Activated CD8-positive, alpha-beta memory T cell treated with anti-CD3 and anti-CD28 coated beads, Interleukin-2, amount 50 U/mL, for 24 hours (primary cell): Measurements from ENCODE around the gene E2F6.
A peak's percentile ranks its signal among the peaks of the same experiment; 100 is the strongest.

Source experiments
- DNase-seq: peaks from one replicate; pipeline ENCODE4 v3.0.0-alpha.2; 2020; ENCODE audit errors: extremely low read depth

Gene E2F6

DNA sequence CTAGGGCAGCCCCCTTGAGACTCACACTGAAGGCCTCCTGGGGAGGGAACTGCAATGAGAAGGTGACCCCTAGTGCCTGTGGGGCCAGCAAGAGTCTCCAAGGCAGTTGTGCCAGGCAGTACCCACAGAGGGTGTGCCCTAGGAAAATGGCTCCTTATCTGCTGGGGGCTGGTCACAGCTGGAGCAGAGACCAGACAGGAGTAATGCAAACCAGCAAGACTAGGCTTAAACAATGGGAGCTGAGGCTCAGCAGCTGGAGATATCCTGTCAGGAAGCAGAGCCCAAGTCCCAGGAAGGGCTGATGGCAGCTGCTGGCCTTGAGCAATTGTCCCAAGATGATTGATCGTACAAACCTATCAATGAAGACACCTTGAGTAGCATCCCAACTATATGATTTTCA lies 26.8 kb upstream of the E2F6 start:
- DNase-seq, result no peak

DNA sequence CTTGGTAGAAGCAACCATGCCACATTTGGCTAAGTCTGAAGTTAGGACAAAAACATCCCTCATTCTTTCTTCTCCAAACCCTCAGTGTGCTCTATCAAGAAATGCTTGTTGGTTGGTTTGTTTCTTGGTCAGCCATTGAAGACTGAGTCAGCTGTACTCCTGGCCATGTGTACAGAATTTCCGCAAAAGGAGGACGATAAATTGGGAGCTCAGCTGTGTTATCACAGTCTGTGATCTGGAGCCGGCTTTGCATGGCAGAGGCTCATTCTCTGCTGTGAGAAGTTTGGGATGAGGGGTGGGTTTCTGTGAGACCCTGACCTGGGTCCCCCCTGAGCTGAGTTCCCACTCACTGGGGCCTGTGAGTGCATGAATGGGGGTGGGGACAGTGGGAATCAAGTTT lies 26.3 kb upstream of the E2F6 start:
- DNase-seq, result no peak

DNA sequence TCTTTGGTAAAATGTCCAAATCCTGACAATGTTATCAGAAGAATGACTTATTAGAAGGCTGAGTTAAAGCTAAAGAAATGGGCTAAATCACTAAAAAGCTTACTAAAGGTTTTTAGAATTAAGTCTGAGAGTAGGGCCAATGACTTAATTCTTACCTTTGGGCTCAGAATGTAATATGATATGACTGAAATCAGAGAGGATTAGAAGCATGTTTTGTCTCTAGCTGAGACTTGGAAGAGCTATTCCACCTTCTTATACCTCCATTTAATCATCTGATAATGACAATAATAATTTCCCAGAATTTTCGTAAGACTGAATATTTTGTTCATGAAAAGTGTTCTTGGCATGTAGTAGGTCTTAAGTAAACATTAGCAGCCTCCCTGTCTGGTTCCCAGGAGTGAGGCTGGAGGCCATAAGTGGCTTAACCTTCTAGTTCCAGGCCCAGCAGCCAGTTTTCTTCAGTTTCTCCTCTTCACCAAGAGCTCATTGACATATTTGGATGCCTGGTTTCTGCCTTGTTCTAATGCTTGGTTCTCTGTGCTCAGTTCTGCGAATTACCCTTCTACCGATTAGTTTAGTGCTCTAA lies 25.5 kb upstream of the E2F6 start:
- no peak for DNase-seq

DNA sequence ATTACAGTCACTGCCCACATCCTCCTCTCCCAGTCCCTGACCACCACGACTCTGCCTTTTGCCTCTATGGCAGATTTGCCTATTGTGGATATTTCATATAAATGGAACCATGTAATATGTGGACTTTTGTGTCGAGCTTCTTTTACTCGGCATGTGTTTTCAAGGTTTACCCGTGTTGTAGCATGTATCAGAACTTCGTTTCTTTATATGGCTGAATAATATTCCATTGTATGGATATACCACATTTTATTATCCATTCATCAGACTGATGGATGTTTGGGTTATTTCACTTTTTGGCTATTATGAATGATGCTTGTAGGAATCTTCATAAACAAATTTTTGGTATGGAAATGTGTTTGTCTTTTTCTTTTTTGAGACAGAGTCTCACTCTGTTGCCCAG lies 24.2 kb upstream of the E2F6 start:
- no peak for DNase-seq

DNA sequence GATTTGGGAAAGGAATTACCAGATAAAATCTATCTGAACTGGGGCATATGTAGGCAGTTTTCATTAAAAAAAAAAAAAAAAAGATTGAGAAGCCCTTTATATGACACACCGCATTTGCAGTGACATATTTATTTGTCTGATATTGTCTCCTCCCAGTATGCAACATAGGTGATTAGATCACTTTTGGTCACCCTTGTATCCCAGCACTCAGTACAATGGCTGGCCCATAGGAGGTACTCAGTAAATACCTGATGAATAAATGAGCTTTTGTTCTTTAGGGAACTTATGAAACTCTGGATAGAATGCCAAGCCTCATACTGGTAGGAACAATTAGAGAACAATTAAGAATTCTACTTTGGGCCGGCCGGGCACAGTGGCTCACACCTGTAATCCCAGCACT lies 22.8 kb upstream of the E2F6 start:
- DNase-seq, result no peak

DNA sequence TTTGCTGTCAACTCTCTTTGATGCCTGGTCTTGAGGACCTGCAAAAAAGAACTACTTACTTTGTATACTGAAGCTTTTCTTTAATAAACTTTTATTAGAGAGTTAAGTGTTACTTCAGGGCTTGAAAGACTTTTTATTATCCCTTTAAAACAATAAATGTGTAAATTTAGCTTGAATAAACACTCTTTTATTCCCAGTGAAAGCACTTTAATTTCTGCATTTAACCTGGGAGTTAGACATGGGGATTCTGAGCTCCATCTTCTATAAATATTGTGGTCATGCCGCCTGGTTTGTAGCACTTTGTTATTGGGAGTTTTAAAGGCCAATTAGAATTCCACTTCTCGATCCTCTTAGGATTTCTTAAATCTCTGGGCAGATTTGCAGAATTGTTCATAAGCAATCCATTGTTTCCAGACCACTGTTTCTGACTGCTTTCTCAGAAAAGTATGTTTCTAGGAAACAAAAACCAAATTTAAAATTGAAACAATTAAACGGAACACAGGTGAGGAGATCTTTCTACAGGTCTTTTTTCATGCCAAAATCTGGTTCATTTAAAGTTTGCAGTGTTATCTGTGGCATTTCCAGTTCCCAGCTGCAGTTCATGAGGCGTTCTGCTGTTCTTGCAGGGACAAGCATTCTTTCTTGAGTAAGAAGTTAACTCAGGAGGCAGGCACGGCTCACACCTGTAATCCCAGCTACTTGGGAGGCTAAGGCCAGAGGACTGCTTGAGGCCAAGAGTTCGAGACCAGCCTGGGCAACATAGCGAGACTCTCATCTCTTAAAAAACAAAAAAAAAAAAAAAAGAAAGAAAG lies 18.1 kb upstream of the E2F6 start:
- DNase-seq, result no peak

DNA sequence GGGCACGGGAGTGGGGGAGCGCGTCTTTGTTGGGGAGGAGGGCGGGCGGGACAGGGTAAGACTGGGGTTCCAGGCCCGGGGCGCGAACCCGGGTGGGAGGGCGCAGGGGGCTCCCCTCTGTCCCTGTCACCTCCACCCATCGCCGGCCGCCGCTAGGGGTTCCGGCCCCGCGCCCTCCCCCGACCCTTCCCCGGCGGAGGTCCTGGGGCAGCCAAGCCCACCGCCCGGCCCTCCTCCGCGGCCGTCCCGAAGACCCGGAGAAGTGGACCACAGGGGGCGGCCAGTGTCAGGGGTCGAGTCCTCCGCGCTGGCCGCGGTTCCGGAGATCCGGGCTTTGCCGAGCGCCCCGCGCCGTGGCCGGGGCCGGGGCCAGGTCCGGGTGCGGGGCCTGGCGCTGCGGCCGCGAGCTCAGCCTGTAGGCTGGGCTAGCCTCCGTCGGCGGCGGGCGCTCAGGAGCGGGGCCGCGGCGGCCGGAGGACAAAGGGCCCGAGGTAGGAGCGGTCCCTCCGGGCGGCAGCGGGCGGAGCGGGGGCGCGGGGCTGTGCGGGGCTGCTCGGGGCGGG lies 16.6 kb upstream of the E2F6 start:
- DNase-seq, result no peak

DNA sequence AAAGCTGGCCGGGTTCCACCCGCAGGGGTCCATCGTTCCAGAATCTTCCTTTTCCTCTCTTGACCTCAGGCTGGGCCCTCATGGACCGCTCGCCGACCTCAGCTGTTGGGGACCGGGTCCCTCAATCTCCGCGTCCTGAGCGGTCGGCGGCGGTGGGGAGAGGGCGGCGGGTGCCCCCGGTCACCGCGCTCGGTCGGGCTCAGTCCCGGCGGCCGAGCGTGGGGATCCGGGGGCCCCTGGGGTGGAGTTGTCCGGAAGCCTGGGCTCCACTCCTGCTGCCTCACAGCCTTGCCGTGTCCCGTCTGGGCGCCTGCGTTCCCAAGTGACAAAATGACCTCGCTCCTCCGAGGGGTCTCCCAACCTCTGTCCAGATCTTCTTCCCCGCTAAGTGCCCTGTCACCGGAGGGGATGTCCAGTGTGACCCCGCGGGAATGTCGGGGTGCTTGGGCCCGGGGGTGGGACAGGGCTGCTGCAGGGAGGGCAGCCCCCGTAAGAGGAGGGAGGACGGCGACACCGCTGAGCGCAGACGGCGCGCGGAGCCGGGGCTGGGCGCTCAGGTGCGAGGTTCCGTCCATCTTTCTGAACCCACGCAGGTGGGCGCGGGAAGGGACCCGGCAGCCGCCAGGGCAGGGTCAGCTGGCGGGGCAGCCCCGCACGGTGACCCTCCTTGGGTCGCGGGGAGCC lies 16.0 kb upstream of the E2F6 start:
- DNase-seq, result no peak

DNA sequence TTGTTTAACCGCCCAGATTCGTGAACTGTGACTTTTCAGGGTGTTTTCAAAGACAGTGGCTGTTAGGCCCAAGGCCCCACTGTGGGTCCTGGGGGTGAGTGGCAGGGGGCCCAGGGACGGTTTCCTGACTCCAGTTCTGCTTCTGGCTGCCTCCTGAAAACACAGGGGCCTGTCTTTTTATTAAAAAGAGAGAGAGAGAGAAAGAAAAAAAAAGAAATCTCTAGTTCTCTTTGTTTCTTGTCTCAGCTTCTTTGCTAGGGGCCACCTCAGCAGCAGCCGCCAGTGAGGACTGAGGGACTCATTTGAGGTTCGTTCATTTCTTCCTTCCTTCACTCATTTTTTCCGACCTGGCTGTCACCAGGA lies 15.4 kb upstream of the E2F6 start:
- no peak for DNase-seq

DNA sequence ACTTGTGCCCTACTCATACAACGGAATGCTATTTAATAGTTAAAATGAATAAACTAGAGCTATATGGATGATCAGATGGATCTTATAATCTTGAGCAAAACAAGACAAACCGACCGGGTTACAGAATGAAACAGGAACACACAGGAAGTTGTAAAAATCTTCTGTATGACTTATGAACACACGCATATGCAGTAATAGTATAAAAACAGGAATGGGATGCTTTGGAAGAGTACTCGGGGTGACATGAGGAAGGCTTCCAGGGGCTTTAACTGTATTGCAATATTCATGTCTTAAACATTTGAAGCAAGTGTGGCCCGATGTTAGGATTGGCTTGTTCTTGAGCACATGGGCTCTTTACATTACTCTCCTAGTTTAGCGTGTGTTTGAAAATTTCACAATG lies 14.9 kb upstream of the E2F6 start:
- DNase-seq, result no peak

DNA sequence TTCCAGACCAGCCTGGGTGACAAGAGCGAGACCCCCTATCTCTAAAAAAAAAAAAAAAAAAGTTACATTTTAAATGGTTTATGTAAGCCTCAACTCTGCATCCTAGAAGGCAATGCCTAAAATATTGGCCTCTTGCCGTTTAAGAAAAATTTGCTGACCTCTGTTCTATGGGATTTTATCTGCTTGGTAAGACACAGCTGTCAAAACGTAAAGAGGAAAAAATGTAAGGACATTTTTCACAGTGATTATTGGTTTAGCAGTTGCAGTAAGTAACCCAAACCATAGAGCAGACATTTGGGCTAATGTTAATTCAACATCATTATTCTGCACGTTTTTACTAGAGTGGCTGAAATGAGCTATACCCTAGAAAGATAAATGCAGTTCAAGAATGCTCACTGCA lies 14.4 kb upstream of the E2F6 start:
- DNase-seq, result no peak

DNA sequence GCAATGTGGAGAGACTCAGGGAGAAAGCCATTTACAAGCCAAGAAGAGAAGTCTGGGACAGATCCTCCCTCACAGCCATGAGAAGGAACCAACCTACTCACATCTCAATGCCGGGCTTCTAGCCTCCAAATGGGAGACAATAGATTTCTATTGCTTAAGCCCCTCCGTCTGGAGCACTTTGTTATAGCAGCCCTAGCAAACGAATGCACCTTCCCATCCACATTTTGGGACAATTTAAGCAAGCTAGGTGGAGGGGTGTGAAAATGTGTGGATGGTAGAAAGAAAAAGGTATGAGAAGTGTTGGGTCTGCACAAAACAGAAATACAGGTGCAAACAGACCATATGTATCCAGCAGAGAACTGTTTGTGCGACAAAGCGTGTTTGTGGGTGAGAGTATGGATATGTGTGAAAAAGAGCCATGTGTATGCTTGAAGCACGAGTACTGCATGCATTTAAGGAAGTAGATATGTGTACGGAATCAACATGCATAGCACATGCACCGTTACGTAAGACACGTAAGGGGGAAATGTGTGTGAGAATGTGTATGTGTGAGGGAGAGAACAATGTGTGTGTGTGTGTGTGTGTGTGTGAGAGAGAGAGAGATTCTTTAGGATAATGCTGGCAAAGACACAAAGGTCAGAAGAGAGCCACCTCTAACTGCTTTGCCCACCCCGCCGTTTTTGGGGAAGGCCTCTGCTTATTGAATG lies 13.1 kb upstream of the E2F6 start:
- no peak for DNase-seq

DNA sequence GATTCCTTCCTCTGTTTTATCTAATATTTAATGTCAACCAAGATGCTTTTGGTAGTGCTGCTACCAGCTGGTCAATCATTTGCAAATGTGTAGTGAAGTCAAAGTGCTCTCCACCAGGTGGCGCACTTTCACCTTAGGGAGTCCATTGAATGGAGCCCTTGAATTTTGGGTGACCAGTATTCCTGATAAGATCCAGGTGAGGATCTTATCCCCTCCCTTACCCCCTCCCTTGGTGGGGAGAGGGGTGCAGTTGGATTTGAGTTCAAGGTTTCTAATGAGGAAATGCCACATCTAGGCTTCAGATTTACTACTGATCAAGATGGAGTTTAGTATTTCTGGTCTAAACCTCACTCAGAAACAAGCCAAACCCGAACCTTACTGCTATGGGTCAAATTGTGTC lies 12.0 kb upstream of the E2F6 start:
- DNase-seq, result peak; percentile 74

DNA sequence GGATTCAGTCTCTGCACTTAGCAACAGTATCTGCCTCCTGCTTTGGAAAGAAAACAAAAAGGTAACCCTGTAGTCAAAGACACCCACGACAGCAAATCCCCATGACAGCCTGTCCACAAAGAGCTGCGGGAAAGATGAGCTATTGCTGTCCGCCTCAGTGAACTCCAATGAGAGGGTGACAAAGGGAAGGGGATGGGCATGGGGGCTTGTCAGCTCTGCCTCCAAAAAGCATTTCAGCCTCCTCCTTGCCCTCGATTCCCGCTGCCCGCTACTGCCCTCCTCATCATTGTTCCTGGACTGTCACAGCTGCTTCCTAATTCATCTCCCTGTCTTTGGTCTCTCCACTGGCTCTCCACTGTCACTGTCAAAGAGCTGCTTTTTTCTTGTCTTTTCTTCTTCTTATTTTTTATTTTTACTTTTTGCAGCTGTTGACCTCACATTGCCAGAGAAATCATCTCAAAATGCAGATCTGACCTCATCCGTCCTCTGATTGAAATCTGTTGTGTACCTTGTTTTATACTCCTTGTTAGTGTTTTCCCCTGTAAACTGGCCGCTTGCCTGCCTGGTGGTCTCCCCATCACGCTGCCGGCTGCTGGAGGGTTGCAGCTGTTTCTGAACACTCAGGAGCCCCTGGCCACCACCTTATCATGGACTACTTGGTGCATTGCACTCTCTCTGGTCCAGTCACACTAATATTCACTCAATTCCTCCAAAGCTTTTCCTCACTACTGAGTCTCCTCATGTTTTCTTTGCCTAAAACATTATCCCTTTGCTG lies 7.9 kb upstream of the E2F6 start:
- DNase-seq, result no peak

DNA sequence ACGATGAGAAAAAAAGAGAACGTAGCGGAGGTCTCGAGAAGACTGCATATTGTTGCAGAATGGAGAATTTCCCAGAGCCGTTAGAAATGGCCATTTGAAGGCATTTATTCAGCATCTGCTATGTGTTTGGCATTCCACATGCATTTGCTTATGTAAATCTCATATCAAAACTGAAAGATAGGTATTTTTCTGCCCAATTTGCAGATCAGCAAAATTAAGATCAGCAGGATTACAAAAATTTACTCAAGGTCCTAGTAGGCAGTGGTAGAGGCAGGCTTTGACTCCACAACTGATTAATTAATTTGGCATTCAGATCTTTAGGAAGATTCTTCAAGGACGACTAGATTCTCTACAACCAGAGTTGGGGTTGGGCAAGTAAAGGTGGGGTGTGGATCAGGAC lies 1.8 kb upstream of the E2F6 start:
- DNase-seq, result no peak

DNA sequence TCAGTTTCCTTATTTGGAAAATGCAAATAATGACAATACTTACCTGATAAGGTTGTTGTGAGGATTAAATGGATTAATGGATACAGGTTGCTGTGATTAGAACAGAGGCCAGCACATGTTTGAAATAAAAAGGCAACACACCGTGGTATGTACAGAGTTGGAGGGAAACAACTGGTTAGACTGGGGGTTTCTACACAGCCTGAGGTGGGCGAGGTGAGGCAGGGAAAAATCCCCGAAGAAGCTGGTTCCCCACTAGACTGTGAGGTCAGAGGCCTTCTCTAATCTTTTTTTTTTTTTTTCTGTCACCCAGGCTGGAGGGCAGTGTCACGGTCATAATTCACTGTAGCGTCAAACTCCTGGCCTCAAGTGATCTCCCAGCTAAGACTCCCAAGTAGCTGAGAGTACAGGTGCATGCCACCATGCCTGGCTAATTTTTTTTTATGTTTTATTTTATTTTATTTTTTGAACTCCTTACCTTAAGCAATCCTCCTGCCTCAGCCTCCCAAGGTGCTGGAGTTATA lies 1.2 kb upstream of the E2F6 start:
- no peak for DNase-seq

DNA sequence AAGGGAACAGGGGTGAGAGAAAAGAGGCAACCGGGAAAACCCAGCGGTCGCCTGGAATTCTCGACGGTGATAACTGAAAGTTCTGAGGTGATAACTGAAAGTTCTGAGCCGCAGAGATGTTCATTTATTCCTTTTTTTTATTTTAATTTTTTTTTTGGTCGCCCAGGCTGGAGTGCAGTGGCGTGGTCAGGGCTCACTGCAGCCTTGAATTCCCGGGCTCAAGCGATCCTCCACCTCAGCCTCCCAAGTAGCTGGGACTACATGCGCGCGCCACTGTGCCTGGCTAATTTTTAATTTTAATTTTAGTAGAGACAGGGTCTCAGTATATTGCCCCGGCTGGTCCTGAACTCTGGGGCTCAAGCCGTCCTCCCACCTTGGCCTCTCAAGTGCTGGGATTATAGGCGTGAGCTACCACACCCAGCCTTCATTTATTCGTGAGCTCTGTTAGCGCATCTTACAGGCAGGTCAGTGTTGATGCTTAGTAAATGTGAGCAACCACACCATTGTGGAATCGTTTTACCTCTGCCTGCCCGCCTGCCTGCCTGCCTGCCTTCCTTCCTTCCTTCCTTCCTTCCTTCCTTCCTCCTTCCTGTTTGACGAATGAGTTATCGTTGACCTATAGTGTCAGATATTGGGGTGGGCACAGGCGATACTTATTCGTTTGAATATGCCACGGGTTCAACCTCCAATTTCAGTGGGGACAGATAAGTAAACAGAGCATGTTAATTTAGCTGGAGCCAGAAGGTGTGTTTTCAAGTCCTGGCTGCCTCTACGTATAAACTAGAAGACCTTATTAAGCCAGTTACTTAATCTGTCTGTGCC lies 557 bp upstream of the E2F6 start:
- no peak for DNase-seq

DNA sequence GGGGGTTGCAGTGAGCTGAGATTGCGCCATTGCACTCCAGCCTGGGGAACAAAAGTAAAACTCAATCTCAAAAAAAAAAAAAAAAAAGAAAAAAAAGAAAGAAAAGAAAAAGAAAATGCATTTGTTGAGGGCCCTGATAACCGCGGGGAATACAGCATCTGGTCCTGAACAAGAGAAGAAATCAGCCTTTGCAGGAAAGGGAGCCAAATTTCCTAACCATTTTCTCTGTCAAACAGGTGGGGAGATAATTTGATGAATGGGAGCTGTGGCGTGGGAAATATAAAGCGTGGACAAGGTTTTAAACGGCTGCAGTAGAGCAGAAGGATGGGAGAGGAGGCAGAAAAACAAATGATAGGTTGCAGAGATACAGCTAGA lies 864 bp downstream of the E2F6 start:
- no peak for DNase-seq

DNA sequence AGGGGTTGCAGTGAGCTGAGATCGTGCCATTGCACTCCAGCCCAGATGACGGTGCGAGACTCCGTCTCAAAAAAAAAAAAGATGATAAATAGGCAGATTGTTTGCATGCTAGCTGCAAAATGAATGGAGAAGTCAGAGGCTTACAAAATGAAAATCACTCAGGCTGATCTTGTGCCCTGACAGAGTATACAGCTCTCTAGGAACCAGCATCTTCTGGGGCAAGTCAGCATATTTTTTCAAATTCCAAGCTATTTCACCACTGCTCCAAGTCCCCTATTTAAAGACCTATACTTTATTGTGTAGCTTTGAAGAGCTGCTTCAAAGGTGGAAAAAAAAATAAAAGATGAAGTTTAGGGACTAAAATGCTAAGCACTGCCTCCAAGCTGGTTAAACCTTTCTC lies 6.1 kb downstream of the E2F6 start:
- no peak for DNase-seq

DNA sequence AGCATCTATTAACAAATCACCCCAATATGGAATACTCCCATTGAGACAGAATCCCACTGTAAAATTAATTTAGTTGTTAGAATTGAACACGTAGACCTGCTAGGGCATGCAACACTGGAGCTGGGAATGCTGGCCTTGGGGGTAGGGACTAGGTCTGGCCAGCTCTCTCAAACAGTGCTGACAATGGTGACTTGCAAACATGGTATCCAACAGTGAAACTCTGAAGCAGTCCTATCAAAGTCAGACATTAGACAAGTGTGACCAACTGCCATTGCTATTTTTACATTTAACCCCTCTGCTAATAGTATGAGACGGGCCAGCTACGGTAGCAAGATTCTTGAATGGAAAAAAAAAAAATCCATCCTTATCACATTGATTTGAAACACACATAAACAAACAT lies 7.2 kb downstream of the E2F6 start:
- no peak for DNase-seq

DNA sequence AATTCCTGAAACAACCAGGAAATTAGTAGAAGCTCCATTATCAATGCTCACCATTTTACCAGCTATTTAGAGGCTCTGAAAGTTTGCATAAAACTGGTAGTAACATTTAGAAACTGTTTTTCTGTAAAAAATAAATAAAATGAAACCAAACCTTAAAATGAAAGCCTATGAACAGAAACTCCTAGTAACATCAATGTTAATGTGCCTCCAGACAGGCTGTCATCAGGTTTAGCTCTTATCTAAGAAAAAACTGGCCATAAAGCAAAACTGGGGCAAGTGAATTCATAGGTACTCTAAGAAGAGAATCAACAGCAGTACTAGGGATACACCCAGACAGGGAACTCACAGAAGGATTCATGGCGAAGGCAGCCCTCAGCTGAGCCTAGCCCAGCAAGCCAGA lies 8.0 kb downstream of the E2F6 start:
- no peak for DNase-seq
